Amygdala (tissue), 56 donors: Measurements from ENCODE around the gene PEX10.

Experiments used
- DNase-seq, 56 donors: peaks; one replicate each; lab custom pipeline; 2025; lab: John Stamatoyannopoulos, UW

PEX10 gene

DNA sequence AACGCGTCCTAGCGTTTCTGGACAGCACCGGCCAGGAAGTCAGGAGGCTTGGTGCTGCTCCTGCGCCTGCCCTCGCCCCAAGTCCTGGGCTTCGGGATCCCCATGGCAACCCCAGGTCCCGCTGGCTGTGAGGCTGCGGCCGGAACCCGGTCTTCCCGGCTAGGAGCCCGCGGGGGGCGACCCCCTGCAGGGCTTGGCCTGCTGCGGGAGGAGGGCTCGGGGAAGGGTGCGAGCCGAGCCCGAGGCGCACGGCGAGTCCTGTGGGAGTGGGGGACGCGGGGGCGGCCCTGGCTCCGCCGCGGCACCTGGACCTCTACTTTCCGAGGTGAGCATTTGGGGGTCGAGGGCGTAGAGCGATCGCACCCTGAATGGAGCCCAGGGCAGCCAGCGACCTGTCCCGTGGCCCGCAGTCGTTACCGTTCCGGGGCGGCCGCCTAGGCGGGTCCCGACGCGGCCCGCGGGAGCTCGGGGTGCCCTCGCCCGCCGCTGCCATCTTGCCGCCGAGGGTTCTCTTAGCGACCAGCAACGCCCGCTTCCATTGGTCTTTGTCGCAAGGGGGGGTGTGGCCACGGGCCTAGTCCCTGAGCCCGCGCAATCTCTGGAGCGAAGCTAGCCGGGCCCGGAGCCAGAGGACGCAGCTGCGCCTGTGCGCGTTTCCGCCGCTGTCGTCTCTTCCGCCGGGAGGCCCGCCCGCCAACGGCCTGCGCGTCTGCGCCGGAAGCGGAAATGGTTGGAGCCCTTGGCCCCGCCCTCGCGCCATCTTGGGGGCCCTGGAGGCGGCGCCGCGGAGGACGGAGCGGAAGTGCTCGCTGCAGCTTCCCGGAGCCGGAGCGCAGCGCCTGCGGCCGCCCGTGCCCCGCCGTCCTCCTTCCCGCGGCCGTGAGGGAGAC lies 21.1 kb downstream of the PEX10 start, which contains the start of the genes MORN1 and RER1:
MORN1 (minus strand) TSS at position 514 of the 890 bp plus-strand sequence; CDS start at position 493, 21 bp downstream.
RER1 (plus strand) TSS at position 801 of the 890 bp plus-strand sequence. CDS start 3,950 bp downstream, outside the sequence.
- peak; percentile 59 to 99 (median 97) for DNase-seq

- no peak for DNase-seq
Measured at GRCh38 chr1:2389644-2390043, 22.7 kb downstream of the PEX10 start.

DNA sequence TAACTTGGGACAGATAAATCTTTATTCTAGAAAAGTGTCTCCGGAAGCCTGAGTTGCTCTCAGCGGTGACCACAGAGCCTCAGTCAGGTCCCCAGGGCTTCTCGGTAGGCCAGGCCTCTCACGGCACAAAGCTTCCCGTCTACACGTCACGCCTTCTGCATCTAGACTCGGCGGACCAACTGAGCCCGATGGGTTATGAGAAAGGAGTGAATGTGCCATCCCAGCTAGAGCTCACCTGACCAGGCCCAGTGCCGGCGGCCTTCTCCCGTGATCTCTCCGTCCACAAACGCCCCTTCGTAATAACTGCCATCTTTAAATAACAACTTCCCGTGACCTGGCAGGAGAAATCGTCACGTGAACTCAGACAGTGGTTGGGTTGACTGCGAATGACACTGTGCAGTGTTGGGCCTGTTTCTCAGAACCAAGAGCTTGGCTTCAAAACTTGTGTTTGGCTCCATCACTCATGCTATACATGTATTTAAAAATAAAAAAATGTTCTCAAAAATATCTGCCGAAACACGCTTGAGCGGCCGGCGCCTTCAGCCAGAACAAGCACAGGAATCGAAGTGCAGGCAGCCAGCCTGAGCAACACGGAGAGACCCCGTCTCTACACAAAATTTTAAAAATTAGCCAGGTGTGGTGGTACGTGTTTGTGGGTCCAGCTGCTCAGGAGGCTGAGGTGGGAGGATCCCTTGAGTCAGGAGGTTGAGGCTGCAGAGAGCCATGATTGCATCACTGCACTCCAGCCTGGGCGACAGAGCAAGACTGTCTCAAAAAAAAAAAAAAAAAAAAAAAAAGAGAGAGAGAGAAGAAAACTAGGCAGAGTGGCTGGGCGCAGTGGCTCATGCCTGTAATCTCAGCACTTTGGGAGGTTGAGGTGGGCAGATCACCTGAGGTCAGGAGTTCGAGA lies 24.1 kb downstream of the PEX10 start:
- no peak for DNase-seq

- no peak for DNase-seq
Measured at GRCh38 chr1:2386636-2387611, 25.4 kb downstream of the PEX10 start.

- DNase-seq, result no peak
Measured at GRCh38 chr1:2385606-2386280, 26.6 kb downstream of the PEX10 start.

DNA sequence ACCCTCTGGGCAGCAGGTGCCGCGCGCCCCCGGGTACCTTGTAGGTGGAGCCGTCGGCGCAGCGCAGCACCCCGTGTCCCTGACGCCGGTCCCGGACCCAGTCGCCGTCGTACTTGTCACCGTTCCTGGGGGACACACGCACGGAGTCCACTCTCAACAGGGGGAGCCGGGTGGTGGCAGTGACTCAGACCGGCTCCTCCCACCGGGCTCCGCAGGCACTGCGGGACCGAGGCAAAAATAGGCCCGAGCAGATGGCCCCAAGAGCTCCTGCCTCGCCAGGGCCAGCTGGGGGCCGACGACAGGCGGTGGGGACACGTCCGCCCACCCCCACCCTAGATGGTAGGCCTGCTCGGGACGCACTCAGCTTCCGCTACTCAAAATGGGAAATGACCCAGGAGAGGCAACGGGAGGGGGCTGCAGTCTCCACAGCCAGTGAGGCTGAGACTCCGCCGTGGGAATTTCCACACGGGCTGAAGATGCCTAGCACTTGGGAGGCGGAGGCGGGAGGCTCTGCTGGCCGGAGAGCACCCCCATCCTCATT lies 27.4 kb downstream of the PEX10 start:
- peak in 4 of 56 donors; percentile 22 to 47 (median 28) for DNase-seq

GRCh38 chr1:2384130-2384860 lies 28.1 kb downstream of the PEX10 start:
- DNase-seq, result peak in 1 of 56 donors; percentile 13

DNA sequence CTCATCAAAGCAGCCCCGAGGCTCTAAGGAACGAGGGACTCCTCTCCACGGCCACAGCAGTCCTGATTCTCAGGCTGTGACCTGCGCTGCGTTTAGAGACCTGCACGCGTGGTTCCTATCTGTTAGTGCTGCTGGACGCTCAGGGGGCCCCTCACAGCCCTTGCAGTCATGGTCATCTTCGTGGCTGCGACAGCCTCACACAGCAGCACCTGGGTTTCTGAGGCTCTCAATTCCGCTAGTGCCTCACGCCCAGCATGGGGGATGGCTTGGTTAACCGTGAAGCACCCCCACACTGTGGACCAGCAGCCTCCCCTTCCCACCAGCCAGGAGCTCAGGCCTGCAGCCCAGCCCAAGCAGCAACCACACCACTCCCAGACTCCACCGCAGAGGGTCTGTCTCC lies 28.8 kb downstream of the PEX10 start:
- DNase-seq, result no peak

- DNase-seq, result peak in 2 of 56 donors; percentile 10 to 15
Measured at GRCh38 chr1:2382621-2383361, 29.6 kb downstream of the PEX10 start.

DNA sequence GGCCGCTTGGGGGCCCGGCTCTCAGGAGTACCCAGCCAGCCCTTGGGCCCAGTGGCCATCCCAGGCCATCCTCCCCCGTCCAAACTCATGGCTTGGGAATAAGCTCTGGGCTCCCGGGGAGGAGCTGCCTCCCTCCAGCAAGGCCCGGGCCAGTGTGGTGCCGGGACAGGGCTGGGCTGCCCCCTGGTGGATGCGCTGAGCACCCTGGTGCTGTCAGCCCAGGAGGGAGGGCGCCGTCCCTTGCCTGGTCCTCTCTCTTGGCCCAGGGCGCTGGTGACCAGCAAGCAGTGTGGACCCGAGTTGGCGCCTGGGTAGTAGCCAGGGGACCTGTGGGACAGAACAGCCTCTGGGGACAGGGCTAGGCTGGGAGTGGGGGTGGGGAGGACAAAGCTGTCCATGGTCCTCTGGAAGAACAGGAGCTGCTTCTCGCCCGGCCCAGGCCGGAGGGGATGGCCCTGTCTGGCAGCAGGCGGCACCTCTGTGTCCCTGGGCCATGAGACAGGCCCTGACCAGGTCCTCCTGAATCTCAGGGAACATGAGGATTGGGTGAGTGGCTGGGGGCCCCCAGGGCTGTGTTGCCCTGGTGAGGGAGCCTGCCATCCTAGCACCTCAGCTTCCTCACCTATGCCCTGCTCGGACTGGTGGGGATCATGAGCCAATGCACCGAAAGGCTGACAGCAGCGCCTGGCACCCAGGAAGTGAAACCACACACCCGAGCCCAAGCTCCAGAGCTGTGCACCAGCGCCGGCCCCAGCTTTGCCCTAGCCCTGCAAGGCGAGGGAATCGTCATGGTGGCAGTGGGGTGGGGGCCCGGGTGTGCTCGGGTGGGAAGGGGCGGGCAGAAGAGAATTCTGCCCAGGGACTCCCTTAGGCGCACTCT lies 30.4 kb downstream of the PEX10 start:
- peak in 49 of 56 donors; percentile 19 to 83 (median 50) for DNase-seq

GRCh38 chr1:2380816-2381591 lies 31.4 kb downstream of the PEX10 start:
- DNase-seq, result no peak

GRCh38 chr1:2379733-2380404 lies 32.5 kb downstream of the PEX10 start:
- no peak for DNase-seq

GRCh38 chr1:2378956-2379732 lies 33.2 kb downstream of the PEX10 start:
- DNase-seq, result no peak

GRCh38 chr1:2378441-2378851 lies 33.9 kb downstream of the PEX10 start:
- DNase-seq, result no peak
